AG04450 (cell line): ENCODE measurements around the gene ASCC1. TPM values are rescaled to one million over a fixed set of nuclear protein-coding genes. Genes with fewer than 3 reads are reported as not detected.

Experiments used
- CTCF ChIA-PET: fragments of 300-600, 350-600 bp; formaldehyde crosslinking; extraction: SDS; loops from one replicate; lab custom pipeline; 2022; ENCODE audit warnings: antibody characterized with exemption, inconsistent platforms; lab: Charles Lee
- POLR2A ChIA-PET: fragments of 350-600 bp; formaldehyde crosslinking; extraction: SDS; loops from one replicate; lab custom pipeline; 2021; ENCODE audit warnings: antibody characterized with exemption, inconsistent platforms; lab: Yijun Ruan, JAX
- DNase-seq: peaks from one replicate; pipeline ENCODE4 v3.0.0-alpha.2; 2011; ENCODE audit warnings: low read depth, low spot score
- H3K27ac ChIP-seq: one replicate; pipeline ENCODE4 v1.5.1; 2012; ENCODE audit warnings: low read depth, low read length, control low read depth
- H3K27me3 ChIP-seq: one replicate; pipeline ENCODE4 v1.6.0; 2012; ENCODE audit warnings: low read length; ENCODE audit not compliant: control insufficient read depth, insufficient read depth
- H3K4me3 ChIP-seq: 2 replicates; pipeline ENCODE4 v1.5.1; 2011; ENCODE audit warnings: mild to moderate bottlenecking, low read depth, low read length, control low read depth
- H3K9me3 ChIP-seq: 2 replicates; pipeline ENCODE4 v1.5.1; 2012; ENCODE audit warnings: low read length; ENCODE audit not compliant: control insufficient read depth, insufficient read depth
- CTCF ChIP-seq: IDR thresholded peaks from 2 replicates; pipeline ENCODE4 v1.5.1; 2011; ENCODE audit warnings: low read depth, low read length, control low read depth, inconsistent platforms
- polyA plus RNA-seq: library from polyadenylated mRNA; depleted of rRNA; stranded (reverse); fragments of >200 nt; gene quantifications from 2 replicates; pipeline ENCODE4 v1.2.3, GENCODE V29; 2011; rRNA removed
- small RNA-seq: library from RNA; depleted of rRNA; stranded (forward); fragments of <200 nt; gene quantifications from one replicate; pipeline ENCODE3, GENCODE V24; 2012; ENCODE audit warnings: low read depth; ENCODE audit not compliant: insufficient read length

Gene ASCC1
- polyA plus RNA-seq, 1 experiment = 43.7 TPM

DNA sequence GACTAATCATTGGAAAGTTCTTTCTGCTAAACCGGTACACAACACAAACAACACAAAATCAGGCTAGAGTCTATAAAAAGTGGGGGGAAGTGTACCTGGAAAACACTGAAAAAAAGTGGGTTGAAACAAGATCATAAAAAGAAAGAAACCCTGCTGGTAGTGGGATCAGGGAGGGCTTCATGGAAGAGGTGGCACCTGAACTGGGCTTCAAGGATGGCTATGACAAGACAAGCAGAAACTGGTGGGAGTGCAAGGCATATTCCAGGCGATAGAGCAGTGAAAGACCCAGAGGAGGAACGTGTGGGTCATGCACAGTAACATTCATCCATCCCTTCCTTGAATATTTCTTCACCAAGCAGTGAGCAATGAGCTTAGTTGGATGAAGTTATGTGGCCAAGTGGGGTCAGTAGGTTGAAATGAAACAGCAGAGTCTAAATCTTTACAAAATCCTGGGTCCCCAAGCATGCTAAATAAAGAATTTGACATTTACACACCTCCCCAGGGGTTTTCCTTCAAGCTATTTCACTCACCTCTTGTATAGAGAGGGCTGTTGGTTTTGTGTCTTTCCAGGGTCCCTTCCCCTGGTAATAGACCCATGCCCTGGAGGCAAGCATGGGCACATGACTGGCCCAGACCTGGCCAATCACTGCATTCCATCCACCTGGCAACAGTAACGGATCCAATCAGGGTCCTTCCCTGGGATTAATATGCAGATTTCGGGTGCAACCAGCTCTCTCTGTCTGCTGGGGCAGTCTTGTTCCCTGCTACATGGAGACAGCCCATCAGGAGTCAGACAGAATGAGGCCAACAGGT lies 165.9 kb downstream of the ASCC1 start:
- no peak overlapping the region for H3K27ac ChIP-seq
- peaks cover 4% of the 10 kb centered on the region for H3K27me3 ChIP-seq
- H3K4me3 ChIP-seq = no peak overlapping the region
- DNase-seq = no peak
- no peak for TF ChIP-seq CTCF
- CTCF ChIA-PET = interaction anchor here (0.6 to 8.3 kb wide), 10 partner anchors 8 to 287 kb away, joined by 3 to 168 read pairs (median 22); no protein-coding TSS in a partner anchor
- H3K9me3 ChIP-seq = peaks cover 4% of the 10 kb centered on the region
- POLR2A ChIA-PET = no interaction called here

DNA sequence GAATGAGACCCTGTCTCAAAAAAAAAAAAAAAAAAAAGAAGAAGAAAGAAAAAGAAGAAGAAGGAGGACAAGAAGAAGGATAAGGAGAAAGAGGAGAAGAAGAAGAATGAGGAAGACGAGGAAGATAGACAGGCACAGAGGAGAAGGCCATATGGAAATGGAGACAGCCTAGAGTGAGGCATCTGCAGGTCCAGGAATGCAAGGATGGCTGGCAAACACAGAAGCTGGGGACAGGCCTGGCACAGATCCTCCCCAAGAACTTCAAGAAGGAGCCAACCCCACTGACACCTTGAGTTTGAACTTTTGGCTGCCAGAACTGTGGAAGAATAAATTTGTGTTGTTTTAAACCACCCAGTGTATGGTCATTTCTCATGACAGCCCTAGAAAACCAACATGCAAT lies 166.6 kb downstream of the ASCC1 start:
- Histone ChIP-seq H3K27me3 (peaks cover 4% of the 10 kb centered on the region), H3K27ac (no peak overlapping the region), H3K4me3 (no peak overlapping the region), H3K9me3 (peaks cover 4% of the 10 kb centered on the region)
- no peak for TF ChIP-seq CTCF
- no peak for DNase-seq
- ChIA-PET CTCF (interaction anchor here (0.8 to 8.3 kb wide), 37 partner anchors 9 to 300 kb away, joined by 3 to 168 read pairs (median 9); no protein-coding TSS in a partner anchor), POLR2A (no interaction called here)

DNA sequence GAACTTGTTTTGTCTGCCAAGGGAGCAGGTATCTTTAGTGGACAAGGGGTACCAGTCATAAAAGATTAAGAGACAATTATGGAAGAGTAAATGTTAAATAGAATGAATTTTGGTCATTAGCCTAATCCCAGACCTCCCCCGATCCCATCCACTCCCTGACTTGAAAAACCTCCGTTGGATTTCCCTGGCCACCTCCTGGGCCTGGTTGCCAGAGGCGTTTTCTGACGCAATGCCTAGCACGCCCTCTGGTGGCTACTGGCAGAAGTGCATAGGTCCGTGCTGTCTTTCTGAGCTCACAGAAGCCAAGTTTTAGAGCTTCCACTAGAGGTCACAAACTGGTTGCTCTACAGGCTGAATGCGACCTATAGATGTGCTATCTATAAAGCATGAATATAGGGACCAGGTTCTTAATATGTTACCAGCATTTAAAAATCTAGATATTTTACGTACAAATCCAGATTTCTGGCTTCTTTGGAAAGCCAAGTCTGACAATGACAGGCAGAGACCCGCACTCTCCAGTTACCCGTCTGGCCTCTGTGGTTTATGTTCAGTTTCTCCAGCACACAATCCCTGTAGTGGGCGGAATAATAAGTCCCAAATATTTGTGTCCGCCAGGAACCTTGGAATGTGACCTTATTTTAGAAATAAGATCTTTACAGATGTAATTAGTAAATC lies 167.5 kb downstream of the ASCC1 start:
- ChIA-PET POLR2A (interaction anchor here (0.6 kb wide), 2 partner anchors 55 to 60 kb away, joined by 4 read pairs; no protein-coding TSS in a partner anchor), CTCF (interaction anchor here (0.5 to 8.3 kb wide), 83 partner anchors 10 to 1198 kb away, joined by 3 to 168 read pairs (median 5); no protein-coding TSS in a partner anchor)
- Histone ChIP-seq H3K27me3 (peaks cover 4% of the 10 kb centered on the region), H3K9me3 (peaks cover 4% of the 10 kb centered on the region), H3K27ac (no peak overlapping the region), H3K4me3 (no peak overlapping the region)
- peak; percentile 100 for TF ChIP-seq CTCF
- DNase-seq = peak; percentile 83

Small RNAs within 50 kb of the gene (small RNA-seq; reads per million reads assigned to genes)
- gene RF00019 (not detected), gene RF00340 (not detected)

Other genes with a start within 250 kb of the ASCC1 start
- gene SPOCK2, start 127.7 kb downstream of the ASCC1 start, polyA plus RNA-seq = 0.02 and 0.16 TPM in 2 replicates
- 51.1 and 67.0 TPM in 2 replicates for gene ANAPC16, start 264 bp downstream of the ASCC1 start, polyA plus RNA-seq
- gene DDIT4, start 57.6 kb upstream of the ASCC1 start, polyA plus RNA-seq = 103 and 120 TPM in 2 replicates
- 17.9 and 23.3 TPM in 2 replicates for gene DNAJB12, start 138.6 kb upstream of the ASCC1 start, polyA plus RNA-seq